ENCODE data around the gene ADCY4. TPM values are rescaled to one million over a fixed set of nuclear protein-coding genes. Genes with fewer than 3 reads are reported as not detected.

ADCY4 gene
- polyA plus RNA-seq, 1 experiment: 6.8 TPM

- no peak for TF ChIP-seq CTCF (IDR thresholded peaks at IDR 0.05; ENCODE audit: insufficient read depth, low read depth, low read length)
- H3K27me3 ChIP-seq (ENCODE audit: control insufficient read depth, insufficient read depth, low read length): no peaks in the 10 kb centered on the region
- CTCF ChIA-PET: interaction anchor here (1.6 to 9.7 kb wide), 3 partner anchors 19 to 159 kb away, joined by 6 to 47 read pairs (median 6); partner anchors contain the start of genes DHRS1, NOP9 and TINF2
- no peaks in the 10 kb centered on the region for H3K36me3 ChIP-seq (ENCODE audit: control insufficient read depth, insufficient read depth, low read length)
- POLR2A ChIA-PET: no interaction called here
- no peak overlapping the region for H3K4me3 ChIP-seq (ENCODE audit: low read depth, low read length)
- DNase-seq (ENCODE audit: low read depth): no peak
Measured at GRCh38 chr14:24277606-24278321, 57.1 kb downstream of the ADCY4 start.

- no peak for TF ChIP-seq CTCF (IDR thresholded peaks at IDR 0.05; ENCODE audit: insufficient read depth, low read depth, low read length)
- DNase-seq (ENCODE audit: low read depth): no peak
- ChIA-PET CTCF (interaction anchor here (2.0 kb wide), 1 partner anchor 160 kb away, joined by 6 read pairs; no protein-coding TSS in a partner anchor), POLR2A (no interaction called here)
- no peaks in the 10 kb centered on the region for H3K36me3 ChIP-seq (ENCODE audit: control insufficient read depth, insufficient read depth, low read length)
- H3K4me3 ChIP-seq (ENCODE audit: low read depth, low read length): no peak overlapping the region
- H3K27me3 ChIP-seq (ENCODE audit: control insufficient read depth, insufficient read depth, low read length): no peaks in the 10 kb centered on the region
Measured at GRCh38 chr14:24277071-24277470, 57.8 kb downstream of the ADCY4 start.

GRCh38 chr14:24274101-24274543 is 60.7 kb downstream of the ADCY4 start:
- no peak for TF ChIP-seq CTCF (IDR thresholded peaks at IDR 0.05; ENCODE audit: insufficient read depth, low read depth, low read length)
- no peak for DNase-seq (ENCODE audit: low read depth)

GRCh38 chr14:24273422-24273998 is 61.4 kb downstream of the ADCY4 start:
- Histone ChIP-seq H3K36me3 (ENCODE audit: control insufficient read depth, insufficient read depth, low read length) (peaks cover 6% of the 10 kb centered on the region), H3K27me3 (ENCODE audit: control insufficient read depth, insufficient read depth, low read length) (no peaks in the 10 kb centered on the region), H3K4me3 (ENCODE audit: low read depth, low read length) (no peak overlapping the region)
- DNase-seq (ENCODE audit: low read depth): no peak
- POLR2A ChIA-PET: no interaction called here
- CTCF ChIA-PET: interaction anchor here (0.8 to 3.2 kb wide), 6 partner anchors 11 to 34 kb away, joined by 3 to 12 read pairs (median 3); partner anchors contain the start of genes CIDEB, NOP9 and TINF2
- TF ChIP-seq CTCF (IDR thresholded peaks at IDR 0.05; ENCODE audit: insufficient read depth, low read depth, low read length): no peak

More at GRCh38 chr14:24274101-24274543, 60.7 kb downstream of the ADCY4 start:
- Histone ChIP-seq H3K4me3 (ENCODE audit: low read depth, low read length) (no peak overlapping the region), H3K36me3 (ENCODE audit: control insufficient read depth, insufficient read depth, low read length) (peaks cover 2% of the 10 kb centered on the region; the same call in 1 of the 2 replicates), H3K27me3 (ENCODE audit: control insufficient read depth, insufficient read depth, low read length) (no peaks in the 10 kb centered on the region)
- ChIA-PET POLR2A (no interaction called here), CTCF (interaction anchor here (0.8 to 3.2 kb wide), 6 partner anchors 11 to 33 kb away, joined by 3 to 12 read pairs (median 3); partner anchors contain the start of genes CIDEB, NOP9 and TINF2)

- TF ChIP-seq CTCF (IDR thresholded peaks at IDR 0.05; ENCODE audit: insufficient read depth, low read depth, low read length): no peak
- Histone ChIP-seq H3K27me3 (ENCODE audit: control insufficient read depth, insufficient read depth, low read length) (no peaks in the 10 kb centered on the region), H3K36me3 (ENCODE audit: control insufficient read depth, insufficient read depth, low read length) (peaks cover 10% of the 10 kb centered on the region), H3K4me3 (ENCODE audit: low read depth, low read length) (no peak overlapping the region)
- POLR2A ChIA-PET: no interaction called here
- DNase-seq (ENCODE audit: low read depth): no peak
- CTCF ChIA-PET: interaction anchor here (2.0 to 4.1 kb wide), 7 partner anchors 8 to 35 kb away, joined by 8 to 29 read pairs (median 16); partner anchors contain the start of genes CIDEB, TGM1 and TINF2
Measured at GRCh38 chr14:24272467-24272866, 62.4 kb downstream of the ADCY4 start.

Measured in BJ (cell line).